ENCODE data around the gene FLT3LG. TPM values are rescaled to one million over a fixed set of nuclear protein-coding genes. Genes with fewer than 3 reads are reported as not detected.

The FLT3LG gene
- total RNA-seq, 1 experiment from 2014 or later: 1.5 TPM

- BruUV-seq (replicated peaks): no TSS peak
- CTCF ChIA-PET: no interaction called here
These were observed 31.7 kb upstream of the FLT3LG start for GRCh38 chr19:49442354-49442753.

DNA sequence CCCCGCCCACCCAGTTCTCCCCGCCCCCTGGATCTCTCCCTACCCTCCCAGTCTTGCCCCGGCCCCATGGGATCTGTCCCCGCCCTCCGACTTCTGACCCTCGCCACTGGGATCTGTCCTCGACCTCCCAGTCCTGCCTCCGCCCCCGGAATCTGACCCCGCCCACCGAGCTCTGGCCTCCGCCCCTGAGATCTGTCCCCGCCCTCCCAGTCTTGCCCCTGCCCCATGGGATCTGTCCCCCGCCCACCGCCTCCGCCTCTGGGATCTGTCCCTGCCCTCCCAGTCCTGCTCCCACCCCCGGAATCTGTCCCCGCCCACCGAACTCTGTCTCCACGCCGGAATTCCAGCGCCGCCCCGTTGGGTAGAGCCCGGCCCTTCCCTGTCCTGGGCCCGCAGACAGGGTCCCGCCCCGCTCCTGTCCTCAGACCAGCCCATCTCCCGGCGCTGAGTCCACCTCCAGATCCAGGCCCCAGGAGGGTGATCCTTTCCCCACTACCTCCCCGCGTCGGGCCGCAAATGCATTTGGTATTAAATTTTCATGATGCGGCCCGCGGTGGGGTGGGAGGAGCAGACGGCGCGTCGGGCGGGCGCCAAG, 31.1 kb upstream of the FLT3LG start:
- intact Hi-C loops (cut with micrococcal nuclease; ENCODE audit: unreplicated experiment) (loop anchor here (5.0 kb wide), 1 partner anchor 51 kb away; no protein-coding TSS in a partner anchor), in situ Hi-C loops (cut with HindIII; ENCODE audit: low pct_unique_long_range_greater_than_20kb, low sequenced_read_pairs) (no loop called here)
- no peak for DNase-seq (ENCODE audit: low read depth, low spot score)
- H3K4me1 ChIP-seq (ENCODE audit: control insufficient read depth, insufficient read depth, low read length): no peaks in the 10 kb centered on the region; the same call in 1 of the 2 replicates
- no peaks in the 10 kb centered on the region for H3K36me3 ChIP-seq (ENCODE audit: control insufficient read depth, insufficient read depth, low read length)
- no peaks in the 10 kb centered on the region for H3K9me3 ChIP-seq (ENCODE audit: control insufficient read depth, insufficient read depth, low read depth, low read length)
- H3K27ac ChIP-seq (ENCODE audit: low read length): no peak overlapping the region
- POLR2A ChIA-PET: no interaction called here
- TF ChIP-seq CTCF (IDR thresholded peaks at IDR 0.05): no peak
- TF ChIP-seq, protein P1, sequence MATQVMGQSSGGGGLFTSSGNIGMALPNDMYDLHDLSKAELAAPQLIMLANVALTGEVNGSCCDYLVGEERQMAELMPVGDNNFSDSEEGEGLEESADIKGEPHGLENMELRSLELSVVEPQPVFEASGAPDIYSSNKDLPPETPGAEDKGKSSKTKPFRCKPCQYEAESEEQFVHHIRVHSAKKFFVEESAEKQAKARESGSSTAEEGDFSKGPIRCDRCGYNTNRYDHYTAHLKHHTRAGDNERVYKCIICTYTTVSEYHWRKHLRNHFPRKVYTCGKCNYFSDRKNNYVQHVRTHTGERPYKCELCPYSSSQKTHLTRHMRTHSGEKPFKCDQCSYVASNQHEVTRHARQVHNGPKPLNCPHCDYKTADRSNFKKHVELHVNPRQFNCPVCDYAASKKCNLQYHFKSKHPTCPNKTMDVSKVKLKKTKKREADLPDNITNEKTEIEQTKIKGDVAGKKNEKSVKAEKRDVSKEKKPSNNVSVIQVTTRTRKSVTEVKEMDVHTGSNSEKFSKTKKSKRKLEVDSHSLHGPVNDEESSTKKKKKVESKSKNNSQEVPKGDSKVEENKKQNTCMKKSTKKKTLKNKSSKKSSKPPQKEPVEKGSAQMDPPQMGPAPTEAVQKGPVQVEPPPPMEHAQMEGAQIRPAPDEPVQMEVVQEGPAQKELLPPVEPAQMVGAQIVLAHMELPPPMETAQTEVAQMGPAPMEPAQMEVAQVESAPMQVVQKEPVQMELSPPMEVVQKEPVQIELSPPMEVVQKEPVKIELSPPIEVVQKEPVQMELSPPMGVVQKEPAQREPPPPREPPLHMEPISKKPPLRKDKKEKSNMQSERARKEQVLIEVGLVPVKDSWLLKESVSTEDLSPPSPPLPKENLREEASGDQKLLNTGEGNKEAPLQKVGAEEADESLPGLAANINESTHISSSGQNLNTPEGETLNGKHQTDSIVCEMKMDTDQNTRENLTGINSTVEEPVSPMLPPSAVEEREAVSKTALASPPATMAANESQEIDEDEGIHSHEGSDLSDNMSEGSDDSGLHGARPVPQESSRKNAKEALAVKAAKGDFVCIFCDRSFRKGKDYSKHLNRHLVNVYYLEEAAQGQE (IDR thresholded peaks at IDR 0.05; ENCODE audit: insufficient read depth in 1 of 2, low read depth in 2 of 2, low read length in 1 of 2): no peak
- TF ChIP-seq SIN3A (IDR thresholded peaks at IDR 0.05; ENCODE audit: borderline replicate concordance, insufficient read depth, low read depth, low read length): no peak
- TF ChIP-seq TCF7L2 (IDR thresholded peaks at IDR 0.05; ENCODE audit: low read depth, low read length): no peak
- no peak for TF ChIP-seq POLR2AphosphoS5 (IDR thresholded peaks at IDR 0.05; ENCODE audit: low read depth, low read length)
- ATAC-seq: peak; percentile 83
- CTCF ChIA-PET: interaction anchor here (0.6 kb wide), 3 partner anchors 22 to 200 kb away, joined by 3 to 4 read pairs (median 4); no protein-coding TSS in a partner anchor
- no TSS peak for BruUV-seq (replicated peaks)
- peaks cover 9% of the 10 kb centered on the region; the same call in 1 of the 2 replicates for H3K27me3 ChIP-seq (ENCODE audit: control insufficient read depth, insufficient read depth, low read length)
- H3K4me3 ChIP-seq (ENCODE audit: low read depth in 2 of 2, low read length in 2 of 2): peak overlapping the region; percentile 61 to 63

More at GRCh38 chr19:49442354-49442753, 31.7 kb upstream of the FLT3LG start:
- TF ChIP-seq TCF7L2 (IDR thresholded peaks at IDR 0.05; ENCODE audit: low read depth, low read length) (no peak), CTCF (IDR thresholded peaks at IDR 0.05) (no peak), POLR2AphosphoS5 (IDR thresholded peaks at IDR 0.05; ENCODE audit: low read depth, low read length) (no peak), SIN3A (IDR thresholded peaks at IDR 0.05; ENCODE audit: borderline replicate concordance, insufficient read depth, low read depth, low read length) (no peak)
- TF ChIP-seq, protein P1 (IDR thresholded peaks at IDR 0.05; ENCODE audit: insufficient read depth in 1 of 2, low read depth in 2 of 2, low read length in 1 of 2): no peak
- no peak; the same call in 1 of the 2 replicates for ATAC-seq
- Histone ChIP-seq H3K4me1 (ENCODE audit: control insufficient read depth, insufficient read depth, low read length) (no peaks in the 10 kb centered on the region; the same call in 1 of the 2 replicates), H3K27ac (ENCODE audit: low read length) (no peak overlapping the region), H3K27me3 (ENCODE audit: control insufficient read depth, insufficient read depth, low read length) (peaks cover 9% of the 10 kb centered on the region; the same call in 1 of the 2 replicates), H3K9me3 (ENCODE audit: control insufficient read depth, insufficient read depth, low read depth, low read length) (no peaks in the 10 kb centered on the region), H3K36me3 (ENCODE audit: control insufficient read depth, insufficient read depth, low read length) (no peaks in the 10 kb centered on the region), H3K4me3 (ENCODE audit: low read depth in 2 of 2, low read length in 2 of 2) (peak overlapping the region; percentile 61 to 62)
- POLR2A ChIA-PET: interaction anchor here (0.7 kb wide), 1 partner anchor 138 kb away, joined by 9 read pairs; the partner anchor contains the start of gene NOSIP
- no peak for DNase-seq (ENCODE audit: low read depth, low spot score)
- in situ Hi-C loops (cut with HindIII; ENCODE audit: low pct_unique_long_range_greater_than_20kb, low sequenced_read_pairs) (no loop called here), intact Hi-C loops (cut with micrococcal nuclease; ENCODE audit: unreplicated experiment) (loop anchor here (5.0 kb wide), 1 partner anchor 50 kb away; no protein-coding TSS in a partner anchor)
